Endothelial cell (in vitro differentiated cells): Measurements from ENCODE around the gene STAG1. TPM values are rescaled to one million over a fixed set of nuclear protein-coding genes. Genes with fewer than 3 reads are reported as not detected.
"Not testable (repeated sequence)": the region's sequence is repeated elsewhere in the genome, so short reads cannot be mapped to it uniquely, and the experiment has no call there.

Experiments used
- DNase-seq: peaks from one replicate; pipeline ENCODE4 v3.0.0; 2021; ENCODE audit warnings: low spot score
- H3K27ac Mint-ChIP-seq: one replicate; pipeline ENCODE4 v1.8.0; 2021; ENCODE audit warnings: mixed read lengths, inconsistent platforms; ENCODE audit not compliant: unreplicated experiment
- H3K27me3 Mint-ChIP-seq: one replicate; pipeline ENCODE4 v1.8.0; 2021; ENCODE audit warnings: mild to moderate bottlenecking, moderate library complexity, mixed read lengths, inconsistent platforms; ENCODE audit not compliant: unreplicated experiment
- H3K36me3 Mint-ChIP-seq: one replicate; pipeline ENCODE4 v1.8.0; 2021; ENCODE audit warnings: mild to moderate bottlenecking, low read depth, mixed read lengths, inconsistent platforms; ENCODE audit not compliant: unreplicated experiment
- H3K4me1 Mint-ChIP-seq: one replicate; pipeline ENCODE4 v1.8.0; 2021; ENCODE audit warnings: mild to moderate bottlenecking, mixed read lengths, inconsistent platforms; ENCODE audit not compliant: unreplicated experiment
- H3K4me3 Mint-ChIP-seq: one replicate; pipeline ENCODE4 v1.8.0; 2021; ENCODE audit warnings: mild to moderate bottlenecking, mixed read lengths, inconsistent platforms; ENCODE audit not compliant: unreplicated experiment
- H3K9me3 Mint-ChIP-seq: one replicate; pipeline ENCODE4 v1.8.0; 2021; ENCODE audit warnings: mixed read lengths, inconsistent platforms; ENCODE audit not compliant: unreplicated experiment
- CTCF ChIP-seq: fragments of 200-600 bp; sonication (generic); IDR thresholded peaks from one replicate; pipeline ENCODE4 v1.5.0; 2021; ENCODE audit warnings: antibody characterized with exemption; ENCODE audit not compliant: unreplicated experiment
- total RNA-seq: library from RNA; stranded (reverse); fragmentation: NEBNext Ultra II Directional; extraction: Animal tissue kit (Norgen Biotek cat#: 25700); gene quantifications from one replicate; pipeline ENCODE4 v1.2.1, GENCODE V29; 2021; ENCODE audit not compliant: unreplicated experiment

The STAG1 gene
- total RNA-seq, 1 donor from 2014 or later, result 30.0 TPM

GRCh38 chr3:136567599-136568188 is 184.5 kb downstream of the STAG1 start:
- Mint-ChIP-seq H3K4me3 (no peak overlapping the region), H3K4me1 (no peaks in the 10 kb centered on the region), H3K36me3 (no peaks in the 10 kb centered on the region), H3K27me3 (no peaks in the 10 kb centered on the region), H3K9me3 (no peaks in the 10 kb centered on the region), H3K27ac (no peak overlapping the region)
- DNase-seq, result no peak
- TF ChIP-seq CTCF, result no peak

GRCh38 chr3:136564962-136565361 is 187.2 kb downstream of the STAG1 start:
- not testable (repeated sequence) for H3K27me3 Mint-ChIP-seq, H3K27ac Mint-ChIP-seq, H3K36me3 Mint-ChIP-seq, H3K4me3 Mint-ChIP-seq, DNase-seq, H3K4me1 Mint-ChIP-seq, H3K9me3 Mint-ChIP-seq

- no peaks in the 10 kb centered on the region for H3K27me3 Mint-ChIP-seq
- no peak for DNase-seq
- no peak for TF ChIP-seq CTCF
- H3K27ac Mint-ChIP-seq, result no peak overlapping the region
- no peaks in the 10 kb centered on the region for H3K9me3 Mint-ChIP-seq
- H3K4me1 Mint-ChIP-seq, result no peaks in the 10 kb centered on the region
- no peak overlapping the region for H3K4me3 Mint-ChIP-seq
- H3K36me3 Mint-ChIP-seq, result no peaks in the 10 kb centered on the region
Observed at GRCh38 chr3:136562026-136562425, 190.2 kb downstream of the STAG1 start.

- no peak overlapping the region for H3K27ac Mint-ChIP-seq
- no peaks in the 10 kb centered on the region for H3K9me3 Mint-ChIP-seq
- H3K27me3 Mint-ChIP-seq, result no peaks in the 10 kb centered on the region
- H3K4me3 Mint-ChIP-seq, result no peak overlapping the region
- TF ChIP-seq CTCF, result no peak
- H3K36me3 Mint-ChIP-seq, result no peaks in the 10 kb centered on the region
- H3K4me1 Mint-ChIP-seq, result no peaks in the 10 kb centered on the region
- no peak for DNase-seq
Observed at GRCh38 chr3:136559896-136560295, 192.3 kb downstream of the STAG1 start.

GRCh38 chr3:136549461-136549860 is 202.7 kb downstream of the STAG1 start:
- not testable (repeated sequence) for H3K36me3 Mint-ChIP-seq, H3K9me3 Mint-ChIP-seq, H3K4me3 Mint-ChIP-seq, DNase-seq, H3K27ac Mint-ChIP-seq, H3K27me3 Mint-ChIP-seq
- H3K4me1 Mint-ChIP-seq, result peaks cover 10% of the 10 kb centered on the region

- H3K4me3 Mint-ChIP-seq, result no peak overlapping the region
- no peak for DNase-seq
- H3K27ac Mint-ChIP-seq, result peak overlapping the region; percentile 1
- H3K9me3 Mint-ChIP-seq, result no peaks in the 10 kb centered on the region
- peaks cover 7% of the 10 kb centered on the region for H3K36me3 Mint-ChIP-seq
- no peak for TF ChIP-seq CTCF
- peaks cover 7% of the 10 kb centered on the region for H3K4me1 Mint-ChIP-seq
- H3K27me3 Mint-ChIP-seq, result no peaks in the 10 kb centered on the region
Observed at GRCh38 chr3:136547293-136547692, 204.9 kb downstream of the STAG1 start.
